GM23248 (cell line): ENCODE results near the gene PRKCA. TPM values are rescaled to one million over a fixed set of nuclear protein-coding genes. Genes with fewer than 3 reads are reported as not detected.

ENCODE experiments used
- DNase-seq: peaks from one replicate; pipeline ENCODE4 v3.0.0-alpha.2; 2015
- H2AFZ ChIP-seq: fragments of 200-600 bp; sonication (generic); 2 replicates; pipeline ENCODE4 v1.6.1; 2016; ENCODE audit warnings: antibody characterized with exemption
- H3F3A ChIP-seq: fragments of 200-600 bp; sonication (generic); 2 replicates; pipeline ENCODE4 v1.6.1; 2016; ENCODE audit warnings: mild to moderate bottlenecking, antibody characterized with exemption, mixed run types; ENCODE audit not compliant: insufficient read depth
- H3K27ac ChIP-seq: fragments of 200-600 bp; sonication (generic); 2 replicates; pipeline ENCODE4 v1.5.1; 2016; ENCODE audit warnings: mild to moderate bottlenecking
- H3K27me3 ChIP-seq: fragments of 200-600 bp; sonication (generic); replicated peaks from 2 replicates; pipeline ENCODE4 v1.6.1; 2016; ENCODE audit warnings: mild to moderate bottlenecking; ENCODE audit not compliant: insufficient read depth
- H3K36me3 ChIP-seq: fragments of 200-600 bp; sonication (generic); 2 replicates; pipeline ENCODE4 v1.6.1; 2016; ENCODE audit warnings: low read depth, mild to moderate bottlenecking
- H3K4me1 ChIP-seq: fragments of 200-600 bp; sonication (generic); 2 replicates; pipeline ENCODE4 v1.6.1; 2016; ENCODE audit warnings: mild to moderate bottlenecking; ENCODE audit not compliant: insufficient read depth
- H3K4me2 ChIP-seq: fragments of 200-600 bp; sonication (generic); one replicate; pipeline ENCODE4 v1.6.1; 2016; ENCODE audit warnings: mild to moderate bottlenecking; ENCODE audit not compliant: unreplicated experiment
- H3K4me3 ChIP-seq: fragments of 200-600 bp; sonication (generic); 2 replicates; pipeline ENCODE4 v1.5.1; 2016; ENCODE audit warnings: mild to moderate bottlenecking
- H3K79me2 ChIP-seq: fragments of 200-600 bp; sonication (generic); 2 replicates; pipeline ENCODE4 v1.6.1; 2016; ENCODE audit warnings: mild to moderate bottlenecking; ENCODE audit not compliant: insufficient read depth
- H3K9ac ChIP-seq: fragments of 200-600 bp; sonication (generic); 2 replicates; pipeline ENCODE4 v1.6.1; 2016; ENCODE audit warnings: mild to moderate bottlenecking
- H3K9me2 ChIP-seq: fragments of 200-600 bp; sonication (generic); 2 replicates; pipeline ENCODE4 v1.6.1; 2016; ENCODE audit warnings: mixed run types, mild to moderate bottlenecking, moderate library complexity; ENCODE audit not compliant: insufficient read depth
- H3K9me3 ChIP-seq: fragments of 200-600 bp; sonication (generic); one replicate; pipeline ENCODE4 v1.6.1; 2017; ENCODE audit warnings: low read depth
- H4K20me1 ChIP-seq: fragments of 200-600 bp; sonication (generic); 2 replicates; pipeline ENCODE4 v1.6.0; 2016; ENCODE audit not compliant: insufficient read depth
- EZH2 ChIP-seq: fragments of 200-600 bp; sonication (generic); IDR thresholded peaks from 2 replicates; pipeline ENCODE4 v1.6.1; 2018; ENCODE audit warnings: antibody characterized with exemption, mild to moderate bottlenecking; ENCODE audit not compliant: insufficient read depth, poor library complexity, severe bottlenecking
- EZH2phosphoT487 ChIP-seq: fragments of 200-600 bp; sonication (generic); IDR thresholded peaks from 2 replicates; pipeline ENCODE4 v1.6.1; 2018; ENCODE audit warnings: antibody characterized with exemption, moderate library complexity, mild to moderate bottlenecking, low read depth; ENCODE audit not compliant: insufficient read depth
- WGBS, 2 experiments: methylation state at CpG; one replicate each; pipeline ENCODE4 v1.1.6; 2015 to 2017; ENCODE audit warnings: low lambda C conversion rate in 2 of 2, low coverage in 1 of 2; ENCODE audit errors: missing lambda C conversion rate in 2 of 2; 5-methylcytosine and 5-hydroxymethylcytosine counted together
- in situ Hi-C: fragments of 300-500 bp; cut with MboI; formaldehyde crosslinking; loops from 2 replicates; pipeline ENCODE4 v1.15.0; 2020
- polyA plus RNA-seq: library from polyadenylated mRNA; unstranded; fragments of >200 nt; fragmentation: Nextera tagmentation; extraction: Ambion mirVana; gene quantifications from 2 replicates; pipeline ENCODE4 v1.2.1, GENCODE V29; 2016
- total RNA-seq: library from RNA; depleted of rRNA; stranded (reverse); fragments of >200 nt; shearing (Covaris generic); gene quantifications from 2 replicates; pipeline ENCODE4 v1.2.3, GENCODE V29; 2014

PRKCA gene
- total and polyA plus RNA-seq, 2 experiments from 2014 or later = 17.3 to 28.5 TPM

GRCh38 chr17:66787914-66788313, 485.5 kb downstream of the PRKCA start:
- 69 to 73% methylated on average over 3 of the region's 3 CpGs for WGBS, 2 experiments
- TF ChIP-seq EZH2 = no peak
- no peak for TF ChIP-seq EZH2phosphoT487
- no peak for DNase-seq
- H3K27ac ChIP-seq = no peak overlapping the region
- H3K9ac ChIP-seq = no peak overlapping the region
- H3K9me2 ChIP-seq = no peaks in the 10 kb centered on the region
- H3K4me2 ChIP-seq = no peak overlapping the region
- H3K79me2 ChIP-seq = no peaks in the 10 kb centered on the region
- no peaks in the 10 kb centered on the region for H3K9me3 ChIP-seq
- in situ Hi-C loops = no loop called here
- H3K4me3 ChIP-seq = no peak overlapping the region
- H4K20me1 ChIP-seq = no peaks in the 10 kb centered on the region
- H2AFZ ChIP-seq = no peak overlapping the region
- H3K27me3 ChIP-seq = no peaks in the 10 kb centered on the region
- peaks cover 14% of the 10 kb centered on the region for H3K36me3 ChIP-seq
- no peaks in the 10 kb centered on the region for H3K4me1 ChIP-seq
- no peaks in the 10 kb centered on the region for H3F3A ChIP-seq

- Histone ChIP-seq H3K4me1 (no peaks in the 10 kb centered on the region), H2AFZ (no peak overlapping the region), H3K9me2 (no peaks in the 10 kb centered on the region), H3K9ac (no peak overlapping the region), H3K27me3 (no peaks in the 10 kb centered on the region), H3F3A (no peaks in the 10 kb centered on the region), H3K27ac (no peak overlapping the region), H3K79me2 (no peaks in the 10 kb centered on the region), H4K20me1 (no peaks in the 10 kb centered on the region), H3K4me2 (no peak overlapping the region), H3K36me3 (peaks cover 20% of the 10 kb centered on the region), H3K4me3 (no peak overlapping the region), H3K9me3 (no peaks in the 10 kb centered on the region)
- DNase-seq = no peak
- 66 to 71% methylated on average over 12 of the region's 12 CpGs for WGBS, 2 experiments
- in situ Hi-C loops = no loop called here
- TF ChIP-seq EZH2phosphoT487 (no peak), EZH2 (no peak)
Observed at GRCh38 chr17:66789093-66789492, 486.7 kb downstream of the PRKCA start.

DNA sequence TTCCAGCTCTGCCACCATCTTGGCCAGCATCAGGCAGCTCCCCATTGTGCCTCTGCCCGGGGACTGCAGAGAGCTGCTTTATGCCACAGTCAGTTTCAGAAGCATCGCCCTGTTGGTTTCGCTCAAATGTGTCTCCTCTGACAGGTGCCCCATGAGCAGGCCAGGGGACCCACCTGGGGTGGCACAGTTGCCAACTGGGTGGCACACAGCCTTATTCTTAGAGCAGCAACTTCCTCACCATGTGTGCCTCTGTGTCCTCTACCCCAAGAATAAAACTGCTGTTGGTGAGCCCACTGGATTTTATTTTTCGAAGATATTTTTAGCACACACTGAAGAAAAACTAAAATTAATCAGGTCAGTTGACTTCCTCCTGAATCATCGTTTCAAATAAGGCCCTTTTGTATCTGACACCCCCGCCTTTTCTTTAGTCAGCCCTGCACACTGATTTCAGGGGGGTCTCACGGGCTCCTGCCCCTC, 487.6 kb downstream of the PRKCA start:
- WGBS, 2 experiments = 92 to 93% methylated on average over 7 of the region's 7 CpGs
- Histone ChIP-seq H3K9ac (no peak overlapping the region), H3K4me3 (no peak overlapping the region), H3K9me3 (no peaks in the 10 kb centered on the region), H3K79me2 (no peaks in the 10 kb centered on the region), H3K36me3 (peaks cover 21% of the 10 kb centered on the region), H4K20me1 (no peaks in the 10 kb centered on the region), H3K27ac (no peak overlapping the region), H3K9me2 (no peaks in the 10 kb centered on the region), H3K27me3 (no peaks in the 10 kb centered on the region), H2AFZ (no peak overlapping the region), H3K4me2 (no peak overlapping the region), H3K4me1 (no peaks in the 10 kb centered on the region), H3F3A (no peaks in the 10 kb centered on the region)
- in situ Hi-C loops = no loop called here
- DNase-seq = no peak
- TF ChIP-seq EZH2phosphoT487 (no peak), EZH2 (no peak)

GRCh38 chr17:66790501-66791061, 488.2 kb downstream of the PRKCA start:
- Histone ChIP-seq H3F3A (no peaks in the 10 kb centered on the region), H4K20me1 (no peaks in the 10 kb centered on the region), H3K9ac (no peak overlapping the region), H3K9me2 (no peaks in the 10 kb centered on the region), H3K27me3 (no peaks in the 10 kb centered on the region), H3K4me2 (no peak overlapping the region), H3K4me3 (no peak overlapping the region), H3K9me3 (no peaks in the 10 kb centered on the region), H2AFZ (no peak overlapping the region), H3K36me3 (peaks cover 24% of the 10 kb centered on the region), H3K4me1 (no peaks in the 10 kb centered on the region), H3K27ac (no peak overlapping the region), H3K79me2 (no peaks in the 10 kb centered on the region)
- DNase-seq = no peak
- TF ChIP-seq EZH2 (no peak), EZH2phosphoT487 (no peak)
- 97% methylated on average over 11 of the region's 11 CpGs for WGBS, 2 experiments
- in situ Hi-C loops = no loop called here
